Neural cell (in vitro differentiated cells): Measurements from ENCODE around the gene TTLL1. TPM values are rescaled to one million over a fixed set of nuclear protein-coding genes. Genes with fewer than 3 reads are reported as not detected.

Source experiments
- H2AFZ ChIP-seq: fragments of 200-600, 300-800 bp; sonication (generic), shearing (Covaris generic); 2 replicates; pipeline ENCODE4 v1.6.0; 2014; ENCODE audit warnings: low read depth, mild to moderate bottlenecking, antibody characterized with exemption, low read length, moderate library complexity
- H3F3A ChIP-seq: fragments of 200-600 bp; shearing (Covaris generic); 2 replicates; pipeline ENCODE4 v1.6.1; 2016; ENCODE audit warnings: mild to moderate bottlenecking, moderate library complexity, mixed read lengths, antibody characterized with exemption, low read length; ENCODE audit not compliant: insufficient read depth, poor library complexity, severe bottlenecking
- H3K27ac ChIP-seq: fragments of 200-600, 300-800 bp; sonication (generic), shearing (Covaris generic); 2 replicates; pipeline ENCODE4 v1.5.1; 2014; ENCODE audit warnings: mild to moderate bottlenecking, low read length, moderate library complexity
- H3K27me3 ChIP-seq: fragments of 300-800, 200-600 bp; sonication (generic), shearing (Covaris generic); 2 replicates; pipeline ENCODE4 v1.6.0; 2014; ENCODE audit warnings: mild to moderate bottlenecking, low read depth, low read length, moderate library complexity; ENCODE audit not compliant: insufficient read depth
- H3K36me3 ChIP-seq: fragments of 300-800, 200-600 bp; sonication (generic), shearing (Covaris generic); 2 replicates; pipeline ENCODE4 v1.5.1; 2014; ENCODE audit warnings: mild to moderate bottlenecking, antibody characterized with exemption, low read length, moderate library complexity; ENCODE audit not compliant: insufficient read depth
- H3K4me2 ChIP-seq: fragments of 300-800, 200-600 bp; sonication (generic), shearing (Covaris generic); 2 replicates; pipeline ENCODE4 v1.6.0; 2014; ENCODE audit warnings: mild to moderate bottlenecking, low read length
- H3K4me3 ChIP-seq: fragments of 300-800, 200-600 bp; sonication (generic), shearing (Covaris generic); 2 replicates; pipeline ENCODE4 v1.5.1; 2014; ENCODE audit warnings: mild to moderate bottlenecking, low read length, moderate library complexity
- H3K79me2 ChIP-seq: fragments of 200-600 bp; shearing (Covaris generic); replicated peaks from 2 replicates; pipeline ENCODE4 v1.6.0; 2014; ENCODE audit warnings: mild to moderate bottlenecking, low read length, moderate library complexity; ENCODE audit not compliant: insufficient read depth
- H3K9ac ChIP-seq: fragments of 300-800, 200-600 bp; sonication (generic), shearing (Covaris generic); 2 replicates; pipeline ENCODE4 v1.6.1; 2016; ENCODE audit warnings: mild to moderate bottlenecking, low read length, mixed read lengths
- H3K9me2 ChIP-seq: fragments of 200-600 bp; shearing (Covaris generic); 2 replicates; pipeline ENCODE4 v1.6.1; 2016; ENCODE audit warnings: mild to moderate bottlenecking, low read length, mixed read lengths; ENCODE audit not compliant: insufficient read depth
- H3K9me3 ChIP-seq: fragments of 200-600, 300-800 bp; sonication (generic), shearing (Covaris generic); 2 replicates; pipeline ENCODE4 v1.6.1; 2016; ENCODE audit warnings: mild to moderate bottlenecking, mixed run types, low read length, moderate library complexity, mixed read lengths
- H4K20me1 ChIP-seq: fragments of 200-600 bp; shearing (Covaris generic); 2 replicates; pipeline ENCODE4 v1.6.1; 2016; ENCODE audit warnings: mild to moderate bottlenecking, mixed run types; ENCODE audit not compliant: insufficient read depth
- EP300 ChIP-seq: fragments of 450-650 bp; conservative IDR thresholded peaks from 2 replicates; pipeline ENCODE4 v1.6.1; 2014; ENCODE audit warnings: antibody characterized with exemption, mild to moderate bottlenecking, moderate library complexity; ENCODE audit not compliant: poor library complexity, severe bottlenecking
- EZH2 ChIP-seq: fragments of 200-600, 300-800 bp; shearing (Covaris generic), sonication (generic); IDR thresholded peaks from 2 replicates; pipeline ENCODE4 v1.6.1; 2014; ENCODE audit warnings: antibody characterized with exemption, low read length, borderline replicate concordance, mild to moderate bottlenecking; ENCODE audit not compliant: insufficient read depth, poor library complexity, severe bottlenecking
- MXI1 ChIP-seq: fragments of 450-650 bp; conservative IDR thresholded peaks from 2 replicates; pipeline ENCODE4 v1.6.1; 2014; ENCODE audit warnings: antibody characterized with exemption, mild to moderate bottlenecking; ENCODE audit not compliant: poor library complexity, severe bottlenecking
- POLR2AphosphoS5 ChIP-seq: IDR thresholded peaks from 2 replicates; pipeline ENCODE4 v1.6.1; 2012
- RAD21 ChIP-seq: fragments of 450-650 bp; conservative IDR thresholded peaks from 2 replicates; pipeline ENCODE4 v1.6.1; 2014; ENCODE audit warnings: antibody characterized with exemption, mild to moderate bottlenecking, moderate library complexity
- REST ChIP-seq: IDR thresholded peaks from 2 replicates; pipeline ENCODE4 v1.6.1; 2012; ENCODE audit warnings: borderline replicate concordance
- SMC3 ChIP-seq: fragments of 450-650 bp; conservative IDR thresholded peaks from 2 replicates; pipeline ENCODE4 v1.6.1; 2014; ENCODE audit warnings: antibody characterized with exemption, mild to moderate bottlenecking, moderate library complexity; ENCODE audit not compliant: poor library complexity
- TAF1 ChIP-seq: IDR thresholded peaks from 2 replicates; pipeline ENCODE4 v1.6.1; 2012; ENCODE audit warnings: low read depth
- polyA plus RNA-seq: library from polyadenylated mRNA; depleted of rRNA; stranded (reverse); fragments of >200 nt; gene quantifications from 2 replicates; pipeline ENCODE4 v1.2.3, GENCODE V29; 2014
- TF ChIP-seq, protein P1 (sequence below): fragments of 450-650 bp; IDR thresholded peaks from 2 replicates; pipeline ENCODE4 v1.5.1; 2014; ENCODE audit warnings: antibody characterized with exemption, mild to moderate bottlenecking, moderate library complexity; ENCODE audit not compliant: poor library complexity, severe bottlenecking

Gene TTLL1
- polyA plus RNA-seq, 1 donor from 2014 or later, result 36.3 TPM

GRCh38 chr22:42993651-42994275 lies 95.4 kb downstream of the TTLL1 start:
- no peaks in the 10 kb centered on the region for H3K36me3 ChIP-seq
- no peak overlapping the region for H3K27ac ChIP-seq
- no peak overlapping the region for H2AFZ ChIP-seq
- no peaks in the 10 kb centered on the region for H3F3A ChIP-seq
- no peaks in the 10 kb centered on the region for H3K9me2 ChIP-seq
- no peaks in the 10 kb centered on the region for H4K20me1 ChIP-seq
- H3K9ac ChIP-seq, result no peak overlapping the region
- peaks cover 5% of the 10 kb centered on the region for H3K79me2 ChIP-seq
- no peaks in the 10 kb centered on the region for H3K27me3 ChIP-seq
- H3K4me2 ChIP-seq, result no peak overlapping the region
- H3K9me3 ChIP-seq, result peaks cover 3% of the 10 kb centered on the region
- TF ChIP-seq RAD21 (no peak), POLR2AphosphoS5 (no peak), MXI1 (no peak), SMC3 (no peak), EZH2 (no peak), EP300 (no peak), REST (no peak), TAF1 (no peak)
- TF ChIP-seq, protein P1, sequence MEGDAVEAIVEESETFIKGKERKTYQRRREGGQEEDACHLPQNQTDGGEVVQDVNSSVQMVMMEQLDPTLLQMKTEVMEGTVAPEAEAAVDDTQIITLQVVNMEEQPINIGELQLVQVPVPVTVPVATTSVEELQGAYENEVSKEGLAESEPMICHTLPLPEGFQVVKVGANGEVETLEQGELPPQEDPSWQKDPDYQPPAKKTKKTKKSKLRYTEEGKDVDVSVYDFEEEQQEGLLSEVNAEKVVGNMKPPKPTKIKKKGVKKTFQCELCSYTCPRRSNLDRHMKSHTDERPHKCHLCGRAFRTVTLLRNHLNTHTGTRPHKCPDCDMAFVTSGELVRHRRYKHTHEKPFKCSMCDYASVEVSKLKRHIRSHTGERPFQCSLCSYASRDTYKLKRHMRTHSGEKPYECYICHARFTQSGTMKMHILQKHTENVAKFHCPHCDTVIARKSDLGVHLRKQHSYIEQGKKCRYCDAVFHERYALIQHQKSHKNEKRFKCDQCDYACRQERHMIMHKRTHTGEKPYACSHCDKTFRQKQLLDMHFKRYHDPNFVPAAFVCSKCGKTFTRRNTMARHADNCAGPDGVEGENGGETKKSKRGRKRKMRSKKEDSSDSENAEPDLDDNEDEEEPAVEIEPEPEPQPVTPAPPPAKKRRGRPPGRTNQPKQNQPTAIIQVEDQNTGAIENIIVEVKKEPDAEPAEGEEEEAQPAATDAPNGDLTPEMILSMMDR, result no peak
- no peak overlapping the region for H3K4me3 ChIP-seq

GRCh38 chr22:42992886-42993479 lies 96.2 kb downstream of the TTLL1 start:
- H3K36me3 ChIP-seq, result no peaks in the 10 kb centered on the region
- no peak overlapping the region for H3K4me2 ChIP-seq
- peaks cover 3% of the 10 kb centered on the region for H3K9me3 ChIP-seq
- no peak overlapping the region for H3K27ac ChIP-seq
- H2AFZ ChIP-seq, result no peak overlapping the region
- TF ChIP-seq TAF1, result no peak
- no peak for TF ChIP-seq EZH2
- no peak for TF ChIP-seq SMC3
- no peak overlapping the region for H3K4me3 ChIP-seq
- H4K20me1 ChIP-seq, result no peaks in the 10 kb centered on the region
- H3K79me2 ChIP-seq, result peaks cover under 1% of the 10 kb centered on the region
- no peak overlapping the region for H3K9ac ChIP-seq
- H3K27me3 ChIP-seq, result no peaks in the 10 kb centered on the region
- H3K9me2 ChIP-seq, result no peaks in the 10 kb centered on the region
- no peaks in the 10 kb centered on the region for H3F3A ChIP-seq
